Measurements from ENCODE around the gene ZBTB40. TPM values are rescaled to one million over a fixed set of nuclear protein-coding genes. Genes with fewer than 3 reads are reported as not detected.

The ZBTB40 gene
- total RNA-seq, 1 experiment from 2014 or later: 25.3 TPM

DNA sequence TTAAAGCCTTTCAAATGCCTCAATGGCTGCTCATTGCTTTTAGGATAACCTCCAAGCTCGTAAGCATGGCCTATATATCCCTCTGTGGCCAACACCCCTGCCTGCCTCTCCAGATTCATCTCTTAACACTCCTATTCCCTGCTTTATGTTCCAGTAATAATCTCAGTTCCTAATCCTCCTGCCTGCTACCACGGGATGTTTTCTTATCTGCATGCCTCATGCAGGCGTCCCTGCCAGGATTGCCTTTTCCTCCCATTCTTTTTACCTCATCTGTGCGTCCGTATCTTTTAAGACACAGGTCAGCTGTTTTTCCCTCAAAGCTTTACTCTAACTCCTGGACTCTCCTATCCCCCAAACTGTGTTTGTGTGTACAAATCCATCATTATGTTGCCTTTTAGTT, 36.1 kb downstream of the ZBTB40 start:
- ChIA-PET CTCF (no interaction called here), POLR2A (ENCODE audit: low non-redundant PET) (no interaction called here)
- DNase-seq (ENCODE audit: low spot score): no peak
- no peak for TF ChIP-seq EZH2 (IDR thresholded peaks at IDR 0.05; ENCODE audit: borderline replicate concordance, low read depth, low read length, poor library complexity, severe bottlenecking)
- TF ChIP-seq, protein P1, sequence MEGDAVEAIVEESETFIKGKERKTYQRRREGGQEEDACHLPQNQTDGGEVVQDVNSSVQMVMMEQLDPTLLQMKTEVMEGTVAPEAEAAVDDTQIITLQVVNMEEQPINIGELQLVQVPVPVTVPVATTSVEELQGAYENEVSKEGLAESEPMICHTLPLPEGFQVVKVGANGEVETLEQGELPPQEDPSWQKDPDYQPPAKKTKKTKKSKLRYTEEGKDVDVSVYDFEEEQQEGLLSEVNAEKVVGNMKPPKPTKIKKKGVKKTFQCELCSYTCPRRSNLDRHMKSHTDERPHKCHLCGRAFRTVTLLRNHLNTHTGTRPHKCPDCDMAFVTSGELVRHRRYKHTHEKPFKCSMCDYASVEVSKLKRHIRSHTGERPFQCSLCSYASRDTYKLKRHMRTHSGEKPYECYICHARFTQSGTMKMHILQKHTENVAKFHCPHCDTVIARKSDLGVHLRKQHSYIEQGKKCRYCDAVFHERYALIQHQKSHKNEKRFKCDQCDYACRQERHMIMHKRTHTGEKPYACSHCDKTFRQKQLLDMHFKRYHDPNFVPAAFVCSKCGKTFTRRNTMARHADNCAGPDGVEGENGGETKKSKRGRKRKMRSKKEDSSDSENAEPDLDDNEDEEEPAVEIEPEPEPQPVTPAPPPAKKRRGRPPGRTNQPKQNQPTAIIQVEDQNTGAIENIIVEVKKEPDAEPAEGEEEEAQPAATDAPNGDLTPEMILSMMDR (conservative IDR thresholded peaks at IDR 0.05; ENCODE audit: low read depth, low read length): no peak
- no peaks in the 10 kb centered on the region for H3K27me3 ChIP-seq (replicated peaks; ENCODE audit: insufficient read depth, low read depth, low read length, poor library complexity)
- H3K4me3 ChIP-seq (ENCODE audit: low read depth, low read length, poor library complexity, severe bottlenecking): no peak overlapping the region
- no peaks in the 10 kb centered on the region for H3K9me3 ChIP-seq (ENCODE audit: low read depth, low read length, poor library complexity, severe bottlenecking)
- peaks cover 8% of the 10 kb centered on the region for H3K4me1 ChIP-seq (ENCODE audit: insufficient read depth, low read length, poor library complexity, severe bottlenecking)
- no peaks in the 10 kb centered on the region for H3K36me3 ChIP-seq (ENCODE audit: insufficient read depth, low read length, poor library complexity, severe bottlenecking)
- intact Hi-C loops (cut with micrococcal nuclease; ENCODE audit: unreplicated experiment): no loop called here
- BruUV-seq (replicated peaks): no TSS peak
- H3K27ac ChIP-seq (ENCODE audit: low read depth, low read length, poor library complexity, severe bottlenecking): no peak overlapping the region

- H3K27me3 ChIP-seq (replicated peaks; ENCODE audit: insufficient read depth, low read depth, low read length, poor library complexity): no peaks in the 10 kb centered on the region
Observed at GRCh38 chr1:22488319-22488718, 36.7 kb downstream of the ZBTB40 start.

GRCh38 chr1:22489278-22489677, 37.6 kb downstream of the ZBTB40 start:
- DNase-seq (ENCODE audit: low spot score): no peak
- intact Hi-C loops (cut with micrococcal nuclease; ENCODE audit: unreplicated experiment): no loop called here
- no peaks in the 10 kb centered on the region for H3K27me3 ChIP-seq (replicated peaks; ENCODE audit: insufficient read depth, low read depth, low read length, poor library complexity)
- H3K27ac ChIP-seq (ENCODE audit: low read depth, low read length, poor library complexity, severe bottlenecking): no peak overlapping the region
- no TSS peak for BruUV-seq (replicated peaks)
- no peak for TF ChIP-seq EZH2 (IDR thresholded peaks at IDR 0.05; ENCODE audit: borderline replicate concordance, low read depth, low read length, poor library complexity, severe bottlenecking)
- no peak overlapping the region for H3K4me3 ChIP-seq (ENCODE audit: low read depth, low read length, poor library complexity, severe bottlenecking)
- H3K36me3 ChIP-seq (ENCODE audit: insufficient read depth, low read length, poor library complexity, severe bottlenecking): no peaks in the 10 kb centered on the region
- H3K4me1 ChIP-seq (ENCODE audit: insufficient read depth, low read length, poor library complexity, severe bottlenecking): peaks cover 8% of the 10 kb centered on the region
- ChIA-PET CTCF (no interaction called here), POLR2A (ENCODE audit: low non-redundant PET) (no interaction called here)
- H3K9me3 ChIP-seq (ENCODE audit: low read depth, low read length, poor library complexity, severe bottlenecking): no peaks in the 10 kb centered on the region

More at GRCh38 chr1:22488319-22488718, 36.7 kb downstream of the ZBTB40 start:
- BruUV-seq (replicated peaks): no TSS peak
- Histone ChIP-seq H3K4me3 (ENCODE audit: low read depth, low read length, poor library complexity, severe bottlenecking) (no peak overlapping the region), H3K9me3 (ENCODE audit: low read depth, low read length, poor library complexity, severe bottlenecking) (no peaks in the 10 kb centered on the region), H3K4me1 (ENCODE audit: insufficient read depth, low read length, poor library complexity, severe bottlenecking) (peaks cover 8% of the 10 kb centered on the region), H3K27ac (ENCODE audit: low read depth, low read length, poor library complexity, severe bottlenecking) (no peak overlapping the region), H3K36me3 (ENCODE audit: insufficient read depth, low read length, poor library complexity, severe bottlenecking) (no peaks in the 10 kb centered on the region)
- TF ChIP-seq, protein P1 (conservative IDR thresholded peaks at IDR 0.05; ENCODE audit: low read depth, low read length): no peak
- TF ChIP-seq EZH2 (IDR thresholded peaks at IDR 0.05; ENCODE audit: borderline replicate concordance, low read depth, low read length, poor library complexity, severe bottlenecking): no peak
- intact Hi-C loops (cut with micrococcal nuclease; ENCODE audit: unreplicated experiment): no loop called here
- ChIA-PET CTCF (no interaction called here), POLR2A (ENCODE audit: low non-redundant PET) (no interaction called here)
- DNase-seq (ENCODE audit: low spot score): no peak

DNA sequence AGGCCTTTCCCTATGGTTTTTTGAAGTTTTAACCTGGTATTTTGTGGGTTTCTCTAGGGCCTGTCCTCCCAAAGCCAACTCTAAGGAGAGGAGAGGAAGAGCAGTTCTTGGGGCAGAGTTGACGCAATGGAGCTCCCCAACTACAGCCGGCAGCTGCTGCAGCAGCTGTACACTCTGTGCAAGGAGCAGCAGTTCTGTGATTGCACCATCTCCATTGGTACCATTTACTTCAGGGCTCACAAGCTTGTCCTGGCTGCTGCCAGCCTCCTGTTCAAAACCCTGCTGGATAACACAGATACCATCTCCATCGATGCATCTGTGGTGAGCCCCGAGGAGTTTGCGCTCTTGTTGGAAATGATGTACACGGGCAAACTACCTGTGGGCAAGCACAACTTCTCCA, 38.2 kb downstream of the ZBTB40 start:
- CTCF ChIA-PET: no interaction called here
- intact Hi-C loops (cut with micrococcal nuclease; ENCODE audit: unreplicated experiment): no loop called here
- DNase-seq (ENCODE audit: low spot score): no peak
- TF ChIP-seq, protein P1 (conservative IDR thresholded peaks at IDR 0.05; ENCODE audit: low read depth, low read length): no peak
- no peak for TF ChIP-seq EZH2 (IDR thresholded peaks at IDR 0.05; ENCODE audit: borderline replicate concordance, low read depth, low read length, poor library complexity, severe bottlenecking)
- Histone ChIP-seq H3K4me1 (ENCODE audit: insufficient read depth, low read length, poor library complexity, severe bottlenecking) (peaks cover 8% of the 10 kb centered on the region), H3K36me3 (ENCODE audit: insufficient read depth, low read length, poor library complexity, severe bottlenecking) (no peaks in the 10 kb centered on the region), H3K9me3 (ENCODE audit: low read depth, low read length, poor library complexity, severe bottlenecking) (no peaks in the 10 kb centered on the region), H3K4me3 (ENCODE audit: low read depth, low read length, poor library complexity, severe bottlenecking) (no peak overlapping the region), H3K27ac (ENCODE audit: low read depth, low read length, poor library complexity, severe bottlenecking) (no peak overlapping the region), H3K27me3 (replicated peaks; ENCODE audit: insufficient read depth, low read depth, low read length, poor library complexity) (no peaks in the 10 kb centered on the region)
- POLR2A ChIA-PET (ENCODE audit: low non-redundant PET): no interaction called here
- BruUV-seq (replicated peaks): no TSS peak
